HepG2 (cell line): ENCODE measurements around the gene AMBRA1. TPM values are rescaled to one million over a fixed set of nuclear protein-coding genes. Genes with fewer than 3 reads are reported as not detected.

Source experiments
- CHCHD3 ChIP-seq: sonication (generic); formaldehyde crosslinking; IDR thresholded peaks from 2 replicates; pipeline ENCODE4 v1.8.0; 2022; ENCODE audit warnings: mild to moderate bottlenecking, missing genetic modification reagents, moderate library complexity
- CREB1 ChIP-seq, 2 experiments: fragments of 450-650 bp in 1 of 2; IDR thresholded peaks; 2 replicates each; pipeline ENCODE4 v1.6.1; 2016 to 2017; ENCODE audit warnings: control low read depth in 1 of 2, mild to moderate bottlenecking in 1 of 2, missing compliant biosample characterization in 1 of 2, missing genetic modification characterization in 1 of 2
- FOSL1 ChIP-seq: sonication (generic); formaldehyde crosslinking; IDR thresholded peaks from 2 replicates; pipeline ENCODE4 v1.9.0; 2021; ENCODE audit warnings: missing genetic modification reagents, borderline replicate concordance
- ISL2 ChIP-seq: sonication (generic); formaldehyde crosslinking; IDR thresholded peaks from 2 replicates; pipeline ENCODE4 v1.5.0; 2020; ENCODE audit warnings: missing genetic modification reagents
- KDM5A ChIP-seq: fragments of 200-600 bp; sonication (generic); IDR thresholded peaks from 2 replicates; pipeline ENCODE4 v1.7.0; 2018; ENCODE audit warnings: antibody characterized with exemption, mild to moderate bottlenecking, low read length, borderline replicate concordance
- MED8 ChIP-seq: sonication (generic); formaldehyde crosslinking; IDR thresholded peaks from 2 replicates; pipeline ENCODE4 v1.8.1; 2023; ENCODE audit warnings: mild to moderate bottlenecking, missing genetic modification reagents; ENCODE audit not compliant: insufficient replicate concordance
- MIER3 ChIP-seq: IDR thresholded peaks from 2 replicates; pipeline ENCODE4 v1.6.1; 2016; ENCODE audit warnings: missing compliant biosample characterization, borderline replicate concordance
- MTA1 ChIP-seq: sonication (generic); formaldehyde crosslinking; IDR thresholded peaks from 2 replicates; pipeline ENCODE4 v1.4.0; 2020; ENCODE audit warnings: missing genetic modification reagents, mild to moderate bottlenecking, borderline replicate concordance
- NCOA2 ChIP-seq: sonication (generic); formaldehyde crosslinking; IDR thresholded peaks from 2 replicates; pipeline ENCODE4 v1.8.0; 2022; ENCODE audit warnings: inconsistent platforms
- NFE2L2 ChIP-seq: fragments of 150-350 bp; IDR thresholded peaks from 2 replicates; pipeline ENCODE4 v1.6.1; 2014; ENCODE audit warnings: low read length
- PHF20 ChIP-seq: sonication (generic); formaldehyde crosslinking; IDR thresholded peaks from 2 replicates; pipeline ENCODE4 v1.5.0; 2020; ENCODE audit warnings: mild to moderate bottlenecking, missing genetic modification reagents
- PRPF4 ChIP-seq: fragments of 200-400 bp; formaldehyde crosslinking; IDR thresholded peaks from 2 replicates; pipeline ENCODE4 v1.6.1; 2016; ENCODE audit warnings: low read length, low read depth; ENCODE audit not compliant: poor library complexity, severe bottlenecking
- TBL1XR1 ChIP-seq: fragments of 150-350 bp; IDR thresholded peaks from 2 replicates; pipeline ENCODE4 v1.6.1; 2014; ENCODE audit warnings: borderline replicate concordance, low read length; ENCODE audit not compliant: partially characterized antibody
- ZFYVE20 ChIP-seq: sonication (generic); formaldehyde crosslinking; IDR thresholded peaks from 2 replicates; pipeline ENCODE4 v1.8.0; 2023; ENCODE audit warnings: low read depth, mild to moderate bottlenecking, moderate library complexity, missing genetic modification reagents, borderline replicate concordance
- ZNF207 ChIP-seq: fragments of 450-650 bp; IDR thresholded peaks from 2 replicates; pipeline ENCODE4 v1.6.1; 2016; ENCODE audit warnings: antibody characterized with exemption, borderline replicate concordance
- ZNF558 ChIP-seq: sonication (generic); formaldehyde crosslinking; IDR thresholded peaks from 2 replicates; pipeline ENCODE4 v1.9.0; 2022; ENCODE audit warnings: mild to moderate bottlenecking, missing genetic modification reagents, borderline replicate concordance
- polyA plus RNA-seq, 8 experiments: library from polyadenylated mRNA; depleted of rRNA in 3 of 8; stranded (reverse) in 7 of 8; unstranded in 1 of 8; fragments of >200 nt; fragmentation: Illumina TruSeq in 4 of 8; extraction: Trizol in 4 of 8; gene quantifications; 2 replicates each; pipeline versions ENCODE4 v1.2.1 to v1.2.3, GENCODE V29; 2011 to 2016; ENCODE audit warnings: low read depth in 4 of 8, missing spikeins in 1 of 8, mixed read lengths in 1 of 8; ENCODE audit not compliant: insufficient read depth in 1 of 8
- total RNA-seq, 5 experiments: library from RNA; depleted of rRNA; stranded (reverse); fragments of >200 nt; fragmentation: Illumina TruSeq; extraction: Trizol; gene quantifications; 2 replicates each; pipeline ENCODE4 v1.2.3, GENCODE V29; 2016; ENCODE audit warnings: low read depth in 1 of 5
- TF ChIP-seq, protein P1 (sequence below): sonication (generic); formaldehyde crosslinking; IDR thresholded peaks from 2 replicates; pipeline ENCODE4 v1.8.0; 2023; ENCODE audit warnings: mild to moderate bottlenecking, missing genetic modification reagents
- TF ChIP-seq, protein P2 (sequence below): sonication (generic); formaldehyde crosslinking; IDR thresholded peaks from 2 replicates; pipeline ENCODE4 v1.4.0; 2020; ENCODE audit warnings: missing genetic modification reagents
- TF ChIP-seq, protein P3 (sequence below): sonication (generic); formaldehyde crosslinking; IDR thresholded peaks from 2 replicates; pipeline ENCODE4 v1.5.0; 2020; ENCODE audit warnings: mild to moderate bottlenecking, missing genetic modification reagents, borderline replicate concordance
- TF ChIP-seq, protein P4 (sequence below): sonication (generic); formaldehyde crosslinking; IDR thresholded peaks from 2 replicates; pipeline ENCODE4 v1.4.0; 2020; ENCODE audit warnings: missing genetic modification reagents

AMBRA1 gene
- total and polyA plus RNA-seq, 2 of the 13 experiments (the other 11 are each of a cell fraction or from before 2014, with no cell fraction given), result 15.7 to 26.0 TPM

DNA sequence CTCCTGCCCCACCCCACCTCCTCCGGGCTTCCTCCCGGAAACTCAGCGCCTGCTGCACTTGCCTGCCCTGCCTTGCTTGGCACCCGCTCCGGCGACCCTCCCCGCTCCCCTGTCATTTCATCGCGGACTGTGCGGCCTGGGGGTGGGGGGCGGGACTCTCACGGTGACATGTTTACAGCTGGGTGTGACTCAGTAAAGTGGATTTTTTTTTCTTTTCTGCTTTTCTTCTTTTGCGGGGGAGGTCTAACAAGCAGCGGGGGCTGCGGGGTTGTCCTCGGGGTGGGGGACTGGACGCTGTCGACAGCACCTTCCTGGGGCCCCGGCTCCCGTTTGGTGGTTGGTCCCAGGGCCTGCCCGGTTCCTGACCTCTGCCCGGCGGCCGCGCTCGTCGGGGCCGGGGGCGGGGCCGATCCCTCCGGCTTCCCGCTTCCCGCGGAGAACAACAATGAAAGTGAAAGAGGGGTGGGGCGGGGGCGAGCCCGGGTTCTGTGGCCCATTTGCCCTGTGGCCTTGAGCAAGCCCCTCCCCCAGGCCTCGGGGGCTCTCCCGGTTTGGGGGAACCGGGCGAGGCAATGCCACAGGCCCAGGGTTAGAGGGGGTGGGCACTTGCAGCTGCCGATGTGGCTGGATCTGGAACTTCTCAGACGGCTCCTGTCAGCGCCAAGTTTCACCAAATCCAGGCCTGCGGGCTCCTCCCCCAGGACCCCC is 213.3 kb downstream of the AMBRA1 start (continued):
- peak; percentile 43; the same call in 1 of the 2 replicates for TF ChIP-seq NCOA2
- no peak for TF ChIP-seq NFE2L2
- TF ChIP-seq, protein P1, sequence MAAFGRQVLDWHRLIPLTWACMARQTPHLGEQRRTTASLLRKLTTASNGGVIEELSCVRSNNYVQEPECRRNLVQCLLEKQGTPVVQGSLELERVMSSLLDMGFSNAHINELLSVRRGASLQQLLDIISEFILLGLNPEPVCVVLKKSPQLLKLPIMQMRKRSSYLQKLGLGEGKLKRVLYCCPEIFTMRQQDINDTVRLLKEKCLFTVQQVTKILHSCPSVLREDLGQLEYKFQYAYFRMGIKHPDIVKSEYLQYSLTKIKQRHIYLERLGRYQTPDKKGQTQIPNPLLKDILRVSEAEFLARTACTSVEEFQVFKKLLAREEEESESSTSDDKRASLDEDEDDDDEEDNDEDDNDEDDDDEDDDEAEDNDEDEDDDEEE (CRISPR knock-in tag), result no peak
- TF ChIP-seq, protein P2, sequence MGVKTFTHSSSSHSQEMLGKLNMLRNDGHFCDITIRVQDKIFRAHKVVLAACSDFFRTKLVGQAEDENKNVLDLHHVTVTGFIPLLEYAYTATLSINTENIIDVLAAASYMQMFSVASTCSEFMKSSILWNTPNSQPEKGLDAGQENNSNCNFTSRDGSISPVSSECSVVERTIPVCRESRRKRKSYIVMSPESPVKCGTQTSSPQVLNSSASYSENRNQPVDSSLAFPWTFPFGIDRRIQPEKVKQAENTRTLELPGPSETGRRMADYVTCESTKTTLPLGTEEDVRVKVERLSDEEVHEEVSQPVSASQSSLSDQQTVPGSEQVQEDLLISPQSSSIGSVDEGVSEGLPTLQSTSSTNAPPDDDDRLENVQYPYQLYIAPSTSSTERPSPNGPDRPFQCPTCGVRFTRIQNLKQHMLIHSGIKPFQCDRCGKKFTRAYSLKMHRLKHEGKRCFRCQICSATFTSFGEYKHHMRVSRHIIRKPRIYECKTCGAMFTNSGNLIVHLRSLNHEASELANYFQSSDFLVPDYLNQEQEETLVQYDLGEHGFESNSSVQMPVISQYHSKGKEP, result no peak
- no peak for TF ChIP-seq MTA1 (CRISPR knock-in tag)
- TF ChIP-seq KDM5A, result peak; percentile 22; the same call in 1 of the 2 replicates
- no peak for TF ChIP-seq TBL1XR1
- no peak for TF ChIP-seq CREB1 (IDR thresholded peaks at IDR 0.05)
- TF ChIP-seq CREB1 (CRISPR knock-in tag; IDR thresholded peaks at IDR 0.05), result no peak
- TF ChIP-seq ZNF207, result no peak
- no peak for TF ChIP-seq MIER3 (CRISPR knock-in tag)
- TF ChIP-seq ZFYVE20, result no peak
- TF ChIP-seq PHF20, result no peak
- TF ChIP-seq ZNF558 (CRISPR knock-in tag), result no peak
- TF ChIP-seq, protein P3, sequence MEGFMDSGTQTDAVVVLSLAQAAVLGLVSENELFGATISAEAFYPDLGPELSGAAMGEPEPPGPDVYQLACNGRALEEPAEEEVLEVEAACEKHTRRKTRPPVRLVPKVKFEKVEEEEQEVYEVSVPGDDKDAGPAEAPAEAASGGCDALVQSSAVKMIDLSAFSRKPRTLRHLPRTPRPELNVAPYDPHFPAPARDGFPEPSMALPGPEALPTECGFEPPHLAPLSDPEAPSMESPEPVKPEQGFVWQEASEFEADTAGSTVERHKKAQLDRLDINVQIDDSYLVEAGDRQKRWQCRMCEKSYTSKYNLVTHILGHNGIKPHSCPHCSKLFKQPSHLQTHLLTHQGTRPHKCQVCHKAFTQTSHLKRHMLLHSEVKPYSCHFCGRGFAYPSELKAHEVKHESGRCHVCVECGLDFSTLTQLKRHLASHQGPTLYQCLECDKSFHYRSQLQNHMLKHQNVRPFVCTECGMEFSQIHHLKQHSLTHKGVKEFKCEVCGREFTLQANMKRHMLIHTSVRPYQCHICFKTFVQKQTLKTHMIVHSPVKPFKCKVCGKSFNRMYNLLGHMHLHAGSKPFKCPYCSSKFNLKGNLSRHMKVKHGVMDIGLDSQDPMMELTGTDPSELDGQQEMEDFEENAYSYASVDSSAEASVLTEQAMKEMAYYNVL, result peak; percentile 37; the same call in 1 of the 2 replicates
- TF ChIP-seq, protein P4, sequence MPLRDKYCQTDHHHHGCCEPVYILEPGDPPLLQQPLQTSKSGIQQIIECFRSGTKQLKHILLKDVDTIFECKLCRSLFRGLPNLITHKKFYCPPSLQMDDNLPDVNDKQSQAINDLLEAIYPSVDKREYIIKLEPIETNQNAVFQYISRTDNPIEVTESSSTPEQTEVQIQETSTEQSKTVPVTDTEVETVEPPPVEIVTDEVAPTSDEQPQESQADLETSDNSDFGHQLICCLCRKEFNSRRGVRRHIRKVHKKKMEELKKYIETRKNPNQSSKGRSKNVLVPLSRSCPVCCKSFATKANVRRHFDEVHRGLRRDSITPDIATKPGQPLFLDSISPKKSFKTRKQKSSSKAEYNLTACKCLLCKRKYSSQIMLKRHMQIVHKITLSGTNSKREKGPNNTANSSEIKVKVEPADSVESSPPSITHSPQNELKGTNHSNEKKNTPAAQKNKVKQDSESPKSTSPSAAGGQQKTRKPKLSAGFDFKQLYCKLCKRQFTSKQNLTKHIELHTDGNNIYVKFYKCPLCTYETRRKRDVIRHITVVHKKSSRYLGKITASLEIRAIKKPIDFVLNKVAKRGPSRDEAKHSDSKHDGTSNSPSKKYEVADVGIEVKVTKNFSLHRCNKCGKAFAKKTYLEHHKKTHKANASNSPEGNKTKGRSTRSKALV, result no peak
- TF ChIP-seq CHCHD3 (CRISPR knock-in tag), result no peak
- TF ChIP-seq PRPF4, result no peak
- no peak for TF ChIP-seq MED8
- TF ChIP-seq FOSL1, result no peak
- no peak; the same call in 1 of the 2 replicates for TF ChIP-seq ISL2 (CRISPR knock-in tag)
